ENCODE results near the gene STARD9. TPM values are rescaled to one million over a fixed set of nuclear protein-coding genes. Genes with fewer than 3 reads are reported as not detected.

Gene STARD9
- total and polyA plus RNA-seq, 9 of the 15 experiments (the other 6 are each of a cell fraction or from before 2014, with no cell fraction given): 0.45 to 6.0 (median 3.6) TPM

GRCh38 chr15:42549032-42549491 is 26.3 kb upstream of the STARD9 start (continued):
- TF ChIP-seq ZBTB40 (IDR thresholded peaks at IDR 0.05): peak; percentile 25; the same call in 1 of the 2 replicates
- TF ChIP-seq ZBTB40 (CRISPR knock-in tag; IDR thresholded peaks at IDR 0.05): no peak
- TF ChIP-seq, protein P1, sequence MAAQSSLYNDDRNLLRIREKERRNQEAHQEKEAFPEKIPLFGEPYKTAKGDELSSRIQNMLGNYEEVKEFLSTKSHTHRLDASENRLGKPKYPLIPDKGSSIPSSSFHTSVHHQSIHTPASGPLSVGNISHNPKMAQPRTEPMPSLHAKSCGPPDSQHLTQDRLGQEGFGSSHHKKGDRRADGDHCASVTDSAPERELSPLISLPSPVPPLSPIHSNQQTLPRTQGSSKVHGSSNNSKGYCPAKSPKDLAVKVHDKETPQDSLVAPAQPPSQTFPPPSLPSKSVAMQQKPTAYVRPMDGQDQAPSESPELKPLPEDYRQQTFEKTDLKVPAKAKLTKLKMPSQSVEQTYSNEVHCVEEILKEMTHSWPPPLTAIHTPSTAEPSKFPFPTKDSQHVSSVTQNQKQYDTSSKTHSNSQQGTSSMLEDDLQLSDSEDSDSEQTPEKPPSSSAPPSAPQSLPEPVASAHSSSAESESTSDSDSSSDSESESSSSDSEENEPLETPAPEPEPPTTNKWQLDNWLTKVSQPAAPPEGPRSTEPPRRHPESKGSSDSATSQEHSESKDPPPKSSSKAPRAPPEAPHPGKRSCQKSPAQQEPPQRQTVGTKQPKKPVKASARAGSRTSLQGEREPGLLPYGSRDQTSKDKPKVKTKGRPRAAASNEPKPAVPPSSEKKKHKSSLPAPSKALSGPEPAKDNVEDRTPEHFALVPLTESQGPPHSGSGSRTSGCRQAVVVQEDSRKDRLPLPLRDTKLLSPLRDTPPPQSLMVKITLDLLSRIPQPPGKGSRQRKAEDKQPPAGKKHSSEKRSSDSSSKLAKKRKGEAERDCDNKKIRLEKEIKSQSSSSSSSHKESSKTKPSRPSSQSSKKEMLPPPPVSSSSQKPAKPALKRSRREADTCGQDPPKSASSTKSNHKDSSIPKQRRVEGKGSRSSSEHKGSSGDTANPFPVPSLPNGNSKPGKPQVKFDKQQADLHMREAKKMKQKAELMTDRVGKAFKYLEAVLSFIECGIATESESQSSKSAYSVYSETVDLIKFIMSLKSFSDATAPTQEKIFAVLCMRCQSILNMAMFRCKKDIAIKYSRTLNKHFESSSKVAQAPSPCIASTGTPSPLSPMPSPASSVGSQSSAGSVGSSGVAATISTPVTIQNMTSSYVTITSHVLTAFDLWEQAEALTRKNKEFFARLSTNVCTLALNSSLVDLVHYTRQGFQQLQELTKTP (IDR thresholded peaks at IDR 0.05; ENCODE audit: low read depth in 1 of 2, partially characterized antibody in 2 of 2): peak in 1 of 2 experiments; percentile 91
- TF ChIP-seq C11orf30 (IDR thresholded peaks at IDR 0.05; ENCODE audit: low read depth): 0 out of 2 replicates have a peak, but pooled peaks have one; percentile 78
- 0 out of 2 replicates have a peak, but pooled peaks have one; percentile 5 for TF ChIP-seq SIN3B (IDR thresholded peaks at IDR 0.05; ENCODE audit: low read depth)
- no peak for TF ChIP-seq CBX5 (IDR thresholded peaks at IDR 0.05; ENCODE audit: borderline replicate concordance, low read depth)
- TF ChIP-seq ZNF384 (IDR thresholded peaks at IDR 0.05; ENCODE audit: low read depth, low read length): peak; percentile 12; the same call in 1 of the 2 replicates
- no peak for TF ChIP-seq HEY1 (CRISPR knock-in tag; IDR thresholded peaks at IDR 0.05; ENCODE audit: borderline replicate concordance)
- TF ChIP-seq POLR2A (conservative IDR thresholded peaks at IDR 0.05): peak; percentile 19; the same call in 1 of the 2 replicates
- 0 out of 4 replicates have a peak, but pooled peaks of 1 of the 2 experiments have one; percentile 46 for TF ChIP-seq KDM4B (IDR thresholded peaks at IDR 0.05; ENCODE audit: borderline replicate concordance in 2 of 2, low read depth in 1 of 2)
- TF ChIP-seq CTCF (IDR thresholded peaks at IDR 0.05 in 2 of 3, conservative IDR thresholded peaks at IDR 0.05 in 1 of 3; ENCODE audit: insufficient read depth in 2 of 3, low read depth in 1 of 3, low read length in 3 of 3): 0 out of 6 replicates have a peak, but pooled peaks of 1 of the 3 experiments have one; percentile 14
- no peak for TF ChIP-seq DPF2 (IDR thresholded peaks at IDR 0.05)
- peak; percentile 93 for TF ChIP-seq ZBTB7A (IDR thresholded peaks at IDR 0.05; ENCODE audit: borderline replicate concordance, control insufficient read depth, low read depth, low read length)
